M059J (cell line): ENCODE results near the gene RASGEF1C. TPM values are rescaled to one million over a fixed set of nuclear protein-coding genes. Genes with fewer than 3 reads are reported as not detected.
A peak's percentile ranks its signal among the peaks of the same experiment; 100 is the strongest.
"Not testable (repeated sequence)": the region's sequence is repeated elsewhere in the genome, so short reads cannot be mapped to it uniquely, and the experiment has no call there.

Experiments
- DNase-seq: peaks from one replicate; pipeline ENCODE4 v3.0.0-alpha.2; 2012; ENCODE audit warnings: low read depth
- total RNA-seq: library from RNA; depleted of rRNA; stranded (reverse); fragments of >200 nt; shearing (Covaris generic); gene quantifications from 2 replicates; pipeline ENCODE4 v1.2.3, GENCODE V29; 2014

The RASGEF1C gene
- total RNA-seq, 1 experiment from 2014 or later: not detected

GRCh38 chr5:180101451-180102105 is 107.4 kb downstream of the RASGEF1C start:
- no peak for DNase-seq

DNA sequence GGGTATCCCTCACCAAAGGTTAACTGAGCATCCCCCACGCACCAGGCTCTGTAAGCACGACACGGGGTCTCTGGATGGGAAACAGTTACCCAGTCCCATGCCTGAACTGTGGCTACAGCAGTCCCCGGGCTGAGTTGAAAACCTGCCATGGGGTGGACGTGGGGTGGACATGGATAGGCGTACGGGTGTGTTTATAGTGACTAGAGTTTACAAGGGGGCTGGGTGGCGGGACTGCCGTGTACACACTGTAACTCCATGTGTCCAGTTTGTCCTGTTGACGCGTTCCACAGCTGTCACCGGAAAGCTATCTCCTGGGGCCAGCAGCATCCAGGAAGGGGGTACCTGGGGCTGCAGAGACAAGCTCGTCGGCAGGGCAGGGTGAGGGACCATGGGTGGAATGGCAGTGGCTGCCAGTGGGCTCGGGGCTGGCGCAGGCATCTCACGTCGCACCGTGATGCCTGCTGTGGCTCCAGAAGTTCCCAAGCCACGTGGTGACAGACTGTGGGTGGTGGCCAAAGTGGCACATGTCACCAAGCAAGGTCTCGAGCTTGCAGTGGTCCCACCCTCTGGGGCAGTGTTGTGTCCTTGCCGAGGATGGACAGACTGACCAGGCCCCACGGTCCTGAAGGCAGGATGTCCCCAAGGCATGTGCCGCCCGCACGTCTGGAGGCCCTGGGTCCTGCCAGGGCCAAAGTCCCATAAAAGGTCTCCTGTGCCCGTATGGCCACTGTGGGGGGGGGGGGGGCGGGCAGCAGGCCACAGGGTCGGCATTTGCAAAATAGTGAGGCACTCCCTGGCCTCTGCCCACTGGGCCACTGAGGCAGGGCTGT is 108.2 kb downstream of the RASGEF1C start:
- DNase-seq: no peak

DNA sequence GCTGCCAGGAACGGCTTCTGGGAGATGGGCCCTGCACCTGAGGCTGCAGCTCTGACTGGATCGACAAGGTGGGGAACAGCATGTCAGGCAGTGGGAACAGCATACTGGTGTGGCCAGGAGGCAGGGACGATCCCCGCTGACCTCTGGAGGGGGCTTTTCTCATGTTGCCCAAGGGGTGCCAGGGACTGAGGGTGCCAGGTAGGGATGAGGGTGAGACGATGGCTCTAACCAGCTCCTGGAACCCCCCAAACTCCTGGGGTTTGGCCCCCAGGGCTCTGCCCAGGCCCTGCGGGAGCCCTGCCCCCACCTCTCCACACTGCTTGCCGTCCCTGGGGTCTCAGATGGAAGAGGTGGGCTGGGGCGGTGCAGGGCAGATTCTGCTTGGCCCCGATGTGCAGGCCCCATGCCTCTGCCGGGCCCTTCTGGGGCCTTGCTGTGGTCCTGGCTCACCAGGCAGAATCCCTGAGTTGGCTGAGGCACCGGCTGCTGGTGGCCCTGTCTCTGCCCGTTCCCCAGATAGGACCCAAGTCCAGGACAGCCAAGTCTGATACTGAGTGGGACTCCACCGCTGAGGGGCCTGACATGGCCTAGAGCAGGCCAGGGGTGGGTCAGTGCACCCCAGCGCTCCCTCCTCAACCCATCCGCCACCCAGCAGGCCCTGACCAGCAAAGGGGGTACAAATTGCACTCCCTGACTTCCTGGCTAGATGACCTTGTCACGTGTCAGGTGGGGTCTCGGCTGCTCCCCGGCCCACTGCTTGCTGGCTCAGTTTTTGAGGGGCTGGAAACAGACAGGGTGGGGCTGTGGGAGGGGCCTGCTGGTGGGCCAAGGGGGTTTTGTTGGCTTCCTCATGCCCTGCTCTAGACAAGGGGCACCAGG is 109.0 kb downstream of the RASGEF1C start:
- DNase-seq: no peak

DNA sequence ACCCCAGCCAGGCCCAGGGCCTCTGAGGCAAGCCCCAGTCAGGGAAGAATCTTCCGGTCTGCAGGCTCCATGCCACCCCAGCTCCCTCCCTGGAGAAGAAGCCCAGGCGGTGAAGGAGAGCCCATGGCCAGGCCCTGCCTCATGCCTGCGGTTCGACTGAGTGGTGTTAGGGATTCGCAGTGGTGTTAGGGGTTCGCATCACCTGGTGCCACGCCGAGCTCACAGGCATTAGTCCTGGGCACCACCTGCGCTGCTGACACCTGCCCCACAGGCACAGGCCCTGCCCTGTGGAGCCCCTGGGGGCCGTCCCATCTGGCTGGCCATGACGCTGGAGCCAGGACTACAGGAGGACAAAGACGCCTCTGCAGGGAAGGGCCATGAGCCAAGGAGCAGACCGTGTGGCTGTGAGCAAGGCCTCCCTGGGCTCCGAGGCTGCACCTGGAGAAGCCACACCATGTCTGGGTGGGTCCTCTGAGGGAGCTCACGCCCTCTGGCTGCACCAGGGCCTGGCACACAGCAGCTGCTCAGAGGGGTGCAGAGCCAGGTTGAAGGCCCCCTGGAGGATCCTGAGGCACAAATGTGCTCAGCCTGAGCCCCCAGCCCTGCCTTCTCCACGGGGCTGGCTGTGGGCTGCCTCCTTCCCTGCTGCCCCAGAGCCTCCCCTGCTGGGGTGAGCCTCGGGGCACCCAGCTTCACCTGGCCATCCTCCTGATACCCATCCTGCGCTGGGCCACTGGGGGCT is 109.8 kb downstream of the RASGEF1C start:
- no peak for DNase-seq

GRCh38 chr5:180098526-180098925 is 110.5 kb downstream of the RASGEF1C start:
- no peak for DNase-seq

DNA sequence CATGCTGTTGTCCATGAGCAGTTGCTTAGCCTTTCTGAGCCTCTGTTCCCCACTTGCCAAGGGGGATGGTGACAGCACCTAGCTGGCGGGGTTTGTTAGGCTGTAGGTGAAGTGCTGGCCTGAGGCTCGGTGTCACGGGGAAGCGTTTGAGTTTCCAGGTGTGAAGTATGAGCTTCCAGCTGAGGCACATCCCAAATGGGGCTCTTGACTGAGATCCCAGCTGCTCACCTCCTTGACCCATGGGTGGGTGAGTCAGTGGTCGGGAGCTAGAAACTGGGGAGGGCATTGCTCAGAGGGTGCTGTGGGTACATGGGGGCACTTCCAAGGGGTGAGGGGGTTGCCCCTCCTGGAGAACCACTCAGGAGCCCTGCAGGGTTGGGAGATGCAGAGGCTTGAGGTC is 111.1 kb downstream of the RASGEF1C start:
- DNase-seq: no peak

GRCh38 chr5:180097163-180097894 is 111.7 kb downstream of the RASGEF1C start:
- DNase-seq: no peak

- DNase-seq: no peak
Measured at GRCh38 chr5:180096616-180097015, 112.4 kb downstream of the RASGEF1C start.

DNA sequence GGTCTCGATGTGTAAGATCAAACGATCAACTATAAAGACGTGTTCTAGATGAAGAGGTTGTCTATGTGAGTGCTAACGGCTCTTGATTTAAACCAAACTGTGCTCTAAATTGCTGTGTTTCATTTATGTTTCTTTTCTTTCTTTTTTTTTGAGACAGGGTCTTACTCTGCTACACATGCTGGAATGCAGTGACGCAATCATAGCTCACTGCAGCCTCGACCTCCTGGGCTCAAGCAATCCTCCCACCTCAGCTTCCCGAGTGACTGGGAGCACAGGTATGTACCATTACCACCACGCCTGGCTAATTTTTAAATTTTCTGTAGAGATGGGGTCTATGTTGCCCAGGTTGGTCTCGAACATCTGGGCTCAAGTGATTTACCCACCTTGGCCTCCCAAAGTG is 113.5 kb downstream of the RASGEF1C start:
- no peak for DNase-seq

DNA sequence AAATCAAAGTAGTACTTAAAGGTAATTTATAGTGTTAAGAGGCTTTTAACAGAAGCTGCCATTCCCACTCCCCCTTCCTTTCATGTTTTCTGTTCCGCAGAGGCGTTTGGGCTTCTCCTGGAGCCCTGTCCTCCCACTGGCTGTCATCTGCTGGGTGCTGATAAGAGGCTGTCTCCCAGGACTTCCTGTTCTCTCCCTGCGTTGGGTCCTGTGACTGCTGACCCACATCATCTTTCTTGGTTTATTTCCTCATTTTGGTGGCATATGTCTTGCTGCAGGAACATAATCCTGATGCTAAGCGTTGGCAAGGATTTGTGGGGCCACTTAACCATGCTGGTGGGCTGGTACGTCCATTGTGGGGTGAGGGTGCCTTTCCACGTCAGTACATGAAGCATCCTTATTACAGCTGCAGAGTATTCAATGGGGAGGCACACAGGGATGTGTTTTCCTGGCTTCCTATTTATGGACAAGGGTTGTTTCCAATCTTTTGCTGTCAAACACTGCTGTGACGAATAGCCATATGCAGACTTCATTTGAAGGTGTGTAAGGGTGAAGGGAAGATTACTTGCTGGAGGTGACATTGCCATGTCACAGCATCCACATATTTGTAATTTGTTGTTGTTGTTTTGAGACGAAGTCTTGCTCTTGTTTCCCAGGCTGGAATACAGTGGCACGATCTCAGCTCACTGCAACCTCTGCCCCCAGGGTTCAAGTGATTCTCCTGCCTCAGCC is 115.2 kb downstream of the RASGEF1C start:
- DNase-seq: no peak

GRCh38 chr5:180093241-180093640 is 115.8 kb downstream of the RASGEF1C start:
- no peak for DNase-seq

DNA sequence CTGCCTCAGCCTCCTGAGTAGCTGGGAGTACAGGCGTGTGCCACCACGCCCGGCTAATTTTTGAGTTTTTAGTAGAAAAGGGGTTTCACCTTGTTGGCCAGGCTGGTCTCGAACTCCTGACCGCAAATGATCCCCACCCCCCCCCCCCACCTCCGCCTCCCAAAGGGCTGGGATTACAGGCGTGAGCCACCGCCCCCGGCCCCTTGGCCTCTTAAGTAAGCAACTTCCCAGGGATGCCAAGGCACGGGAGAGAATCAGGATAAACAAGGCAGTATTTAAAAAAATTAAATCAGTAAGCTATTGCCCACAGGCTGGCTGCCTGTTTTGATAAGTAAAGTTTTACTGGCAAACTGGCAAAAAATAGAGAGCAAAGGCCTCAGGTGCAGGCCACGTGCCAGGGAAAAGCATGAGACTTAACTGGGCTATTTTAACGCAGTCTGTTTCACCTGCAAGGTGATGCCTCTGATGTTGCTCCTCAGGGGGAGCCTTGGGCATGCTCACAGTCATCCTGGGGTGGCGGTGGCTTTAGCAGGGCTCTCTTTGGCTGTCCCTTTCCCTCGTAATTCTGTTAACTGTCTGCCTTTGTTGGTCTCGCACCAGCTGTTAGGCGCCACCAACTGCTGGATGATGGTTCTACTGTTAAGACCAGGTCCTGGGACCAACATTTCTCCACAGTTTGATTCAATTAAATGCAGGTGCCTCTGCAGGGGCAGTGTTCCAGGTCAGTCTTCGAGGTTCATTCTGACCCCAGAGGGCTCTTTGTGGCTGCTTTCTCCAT is 118.1 kb downstream of the RASGEF1C start:
- peak; percentile 59 for DNase-seq

- peak; percentile 50 for DNase-seq
Measured at GRCh38 chr5:180090098-180090768, 118.8 kb downstream of the RASGEF1C start.

DNA sequence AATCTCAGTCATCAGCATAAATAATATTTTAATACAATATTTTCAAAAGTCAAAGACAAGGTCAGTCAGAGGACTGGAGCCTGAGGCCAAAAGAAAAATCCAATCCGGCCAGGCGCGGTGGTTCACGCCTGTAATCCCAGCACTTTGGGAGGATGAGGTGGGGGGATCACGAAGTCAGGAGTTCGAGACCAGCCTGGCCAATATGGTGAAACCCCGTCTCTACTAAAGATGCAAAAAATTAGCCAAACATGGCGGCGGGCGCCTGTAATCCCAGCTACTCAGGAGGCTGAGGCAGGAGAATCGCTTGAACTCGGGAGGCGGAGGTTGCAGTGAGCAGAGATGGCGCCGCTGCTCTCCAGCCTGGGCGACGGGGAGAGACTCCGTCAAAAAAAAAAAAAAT is 119.4 kb downstream of the RASGEF1C start:
- DNase-seq: not testable (repeated sequence)

DNA sequence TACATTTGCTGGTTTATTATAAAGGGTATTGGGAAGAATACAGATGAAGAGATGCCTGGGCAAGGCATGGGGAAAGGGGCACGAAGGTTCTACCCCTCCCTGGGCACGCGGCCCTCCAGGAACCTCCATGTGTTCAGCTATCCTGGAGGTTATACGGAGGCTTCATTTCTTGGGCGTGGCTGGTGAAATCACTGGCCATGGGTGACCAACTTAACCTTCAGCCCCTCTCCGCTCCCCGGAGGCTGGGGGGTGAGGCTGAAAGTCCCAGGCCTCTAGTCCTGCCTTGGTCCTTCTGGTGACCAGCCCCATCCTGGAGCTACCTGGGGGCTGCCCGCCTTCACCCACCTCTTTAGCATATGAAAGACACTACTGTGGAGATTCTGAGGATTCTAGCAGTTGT is 120.5 kb downstream of the RASGEF1C start:
- DNase-seq: no peak

DNA sequence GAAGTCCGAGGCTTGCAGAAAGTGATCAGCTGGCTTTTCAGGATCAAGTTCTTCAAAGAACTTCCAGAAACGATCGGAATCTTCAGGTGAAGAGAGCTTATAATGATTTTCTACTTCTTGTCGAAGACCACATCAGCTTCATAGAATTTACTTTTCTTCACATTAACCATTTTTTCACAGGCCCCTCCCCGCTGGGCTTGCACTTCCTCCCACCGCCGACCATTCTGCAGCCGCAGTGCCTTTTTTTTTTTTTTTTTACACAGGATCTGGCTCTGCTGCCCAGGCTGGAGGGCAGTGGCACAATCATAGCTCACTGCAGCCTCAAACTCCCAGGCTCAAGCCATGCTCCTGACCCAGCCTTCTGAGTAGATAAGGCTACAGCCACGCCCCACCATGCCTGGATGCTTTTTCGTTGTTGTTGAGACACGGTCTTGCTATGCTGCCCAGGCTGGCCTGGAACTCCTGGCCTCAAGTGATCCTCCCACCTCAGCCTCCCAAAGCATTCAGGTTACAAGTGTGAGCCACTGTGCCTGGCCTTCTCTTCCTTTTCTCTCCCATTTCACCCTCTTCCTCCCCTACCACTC is 122.1 kb downstream of the RASGEF1C start:
- no peak for DNase-seq

GRCh38 chr5:180085837-180086236 is 123.2 kb downstream of the RASGEF1C start:
- DNase-seq: no peak
